MCF 10A (cell line): ENCODE measurements around the gene MDGA2. TPM values are rescaled to one million over a fixed set of nuclear protein-coding genes. Genes with fewer than 3 reads are reported as not detected.

ENCODE experiments used
- BruUV-seq: library from RNA; stranded (reverse); fragments of 400-500 nt; replicated peaks from 2 replicates; lab custom pipeline; 2021; lab: Mats Ljungman, UMichigan
- CTCF ChIA-PET: fragments of 300-600 bp; sonication (Branson Sonifier 250); formaldehyde crosslinking; extraction: SDS; loops from one replicate; lab custom pipeline; 2021; ENCODE audit warnings: antibody characterized with exemption, inconsistent platforms; lab: Yijun Ruan, JAX
- POLR2A ChIA-PET: fragments of 300-600, 350-650 bp; sonication (Branson Sonifier 250); formaldehyde crosslinking; extraction: SDS; loops from one replicate; lab custom pipeline; 2020; ENCODE audit warnings: antibody characterized with exemption, inconsistent platforms; lab: Yijun Ruan, JAX
- DNase-seq: peaks from one replicate; pipeline ENCODE4 v3.0.0-alpha.2; 2018; ENCODE audit not compliant: unreplicated experiment
- H3K27ac Mint-ChIP-seq: one replicate; pipeline ENCODE4 v1.8.0; 2022; ENCODE audit warnings: mild to moderate bottlenecking, low read depth, mixed read lengths; ENCODE audit not compliant: unreplicated experiment
- H3K27me3 Mint-ChIP-seq: one replicate; pipeline ENCODE4 v1.8.0; 2022; ENCODE audit warnings: mixed read lengths; ENCODE audit not compliant: insufficient read depth, unreplicated experiment
- H3K36me3 Mint-ChIP-seq: one replicate; pipeline ENCODE4 v1.8.0; 2022; ENCODE audit warnings: mild to moderate bottlenecking, moderate library complexity, mixed read lengths; ENCODE audit not compliant: insufficient read depth, unreplicated experiment
- H3K4me1 Mint-ChIP-seq: one replicate; pipeline ENCODE4 v1.8.0; 2022; ENCODE audit warnings: mixed read lengths; ENCODE audit not compliant: insufficient read depth, unreplicated experiment
- H3K4me3 Mint-ChIP-seq: one replicate; pipeline ENCODE4 v1.8.0; 2022; ENCODE audit warnings: mild to moderate bottlenecking, moderate library complexity, mixed read lengths; ENCODE audit not compliant: unreplicated experiment
- H3K9me3 Mint-ChIP-seq: one replicate; pipeline ENCODE4 v1.8.0; 2022; ENCODE audit warnings: mixed read lengths; ENCODE audit not compliant: unreplicated experiment
- intact Hi-C: fragments of 100-400 bp; cut with micrococcal nuclease; formaldehyde crosslinking; loops from 2 replicates; pipeline ENCODE4 v1.14.1; 2022
- total RNA-seq: library from RNA; stranded (reverse); gene quantifications from 2 replicates; pipeline ENCODE4 v1.2.3, GENCODE V29; 2022
- TF ChIP-seq, protein P1 (sequence below): fragments of 200-600 bp; IDR thresholded peaks from one replicate; pipeline ENCODE4 v1.8.0; 2022; ENCODE audit warnings: antibody characterized with exemption, mild to moderate bottlenecking; ENCODE audit not compliant: unreplicated experiment

The MDGA2 gene
- total RNA-seq, 1 experiment from 2014 or later, result not detected

DNA sequence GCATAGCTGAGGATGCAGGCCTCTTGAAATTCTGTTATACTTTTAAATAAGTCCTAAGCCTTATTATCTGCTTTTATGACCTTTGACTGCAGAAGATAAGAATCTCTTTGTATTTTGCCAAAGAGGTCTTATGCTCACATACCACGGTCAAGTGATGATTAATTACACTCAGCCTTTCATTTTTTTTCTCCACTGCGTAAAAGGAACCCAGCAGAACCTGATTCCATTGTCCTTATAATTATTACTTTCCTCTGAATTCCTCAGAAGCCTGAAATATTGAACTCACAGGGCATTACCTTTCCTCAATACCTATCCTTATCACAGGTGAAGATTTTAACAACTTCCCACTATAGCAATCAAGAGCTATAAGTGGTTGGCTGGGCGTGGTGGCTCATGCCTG is 525.1 kb downstream of the MDGA2 start:
- ChIA-PET POLR2A (no interaction called here), CTCF (interaction anchor here (0.7 kb wide), 1 partner anchor 23 kb away, joined by 3 read pairs; no protein-coding TSS in a partner anchor)
- Mint-ChIP-seq H3K36me3 (no peaks in the 10 kb centered on the region), H3K27ac (no peak overlapping the region), H3K4me1 (no peaks in the 10 kb centered on the region), H3K27me3 (peaks cover 15% of the 10 kb centered on the region), H3K9me3 (no peaks in the 10 kb centered on the region), H3K4me3 (no peak overlapping the region)
- no peak for DNase-seq
- intact Hi-C loops, result loop anchor here (5.0 kb wide), 1 partner anchor 87 kb away; no protein-coding TSS in a partner anchor
- TF ChIP-seq, protein P1, sequence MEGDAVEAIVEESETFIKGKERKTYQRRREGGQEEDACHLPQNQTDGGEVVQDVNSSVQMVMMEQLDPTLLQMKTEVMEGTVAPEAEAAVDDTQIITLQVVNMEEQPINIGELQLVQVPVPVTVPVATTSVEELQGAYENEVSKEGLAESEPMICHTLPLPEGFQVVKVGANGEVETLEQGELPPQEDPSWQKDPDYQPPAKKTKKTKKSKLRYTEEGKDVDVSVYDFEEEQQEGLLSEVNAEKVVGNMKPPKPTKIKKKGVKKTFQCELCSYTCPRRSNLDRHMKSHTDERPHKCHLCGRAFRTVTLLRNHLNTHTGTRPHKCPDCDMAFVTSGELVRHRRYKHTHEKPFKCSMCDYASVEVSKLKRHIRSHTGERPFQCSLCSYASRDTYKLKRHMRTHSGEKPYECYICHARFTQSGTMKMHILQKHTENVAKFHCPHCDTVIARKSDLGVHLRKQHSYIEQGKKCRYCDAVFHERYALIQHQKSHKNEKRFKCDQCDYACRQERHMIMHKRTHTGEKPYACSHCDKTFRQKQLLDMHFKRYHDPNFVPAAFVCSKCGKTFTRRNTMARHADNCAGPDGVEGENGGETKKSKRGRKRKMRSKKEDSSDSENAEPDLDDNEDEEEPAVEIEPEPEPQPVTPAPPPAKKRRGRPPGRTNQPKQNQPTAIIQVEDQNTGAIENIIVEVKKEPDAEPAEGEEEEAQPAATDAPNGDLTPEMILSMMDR, result no peak
- BruUV-seq, result no TSS peak

GRCh38 chr14:47149326-47149725 is 526.1 kb downstream of the MDGA2 start:
- H3K27ac Mint-ChIP-seq, result no peak overlapping the region
- H3K9me3 Mint-ChIP-seq, result no peaks in the 10 kb centered on the region
- no TSS peak for BruUV-seq

DNA sequence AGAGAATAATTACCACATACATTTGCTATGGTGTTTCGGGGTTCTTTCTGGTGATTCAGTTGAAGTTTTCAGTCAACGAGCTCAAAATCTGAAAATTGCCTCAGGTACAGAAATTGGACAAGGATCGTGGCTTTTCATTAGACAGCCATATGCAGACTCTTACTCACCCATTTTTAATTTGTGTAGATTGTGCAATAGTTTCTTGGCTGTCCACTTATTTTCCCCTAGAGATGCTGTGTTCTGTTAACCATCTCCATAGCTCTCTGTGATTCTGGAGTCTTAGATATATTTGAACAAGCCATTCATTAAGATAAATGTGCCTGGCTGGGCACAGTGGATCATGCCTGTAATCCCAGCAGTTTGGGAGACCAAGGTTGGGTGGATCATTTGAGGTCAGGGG is 526.7 kb downstream of the MDGA2 start:
- ChIA-PET CTCF (no interaction called here), POLR2A (no interaction called here)
- no TSS peak for BruUV-seq
- Mint-ChIP-seq H3K9me3 (no peaks in the 10 kb centered on the region), H3K4me1 (no peaks in the 10 kb centered on the region), H3K27ac (no peak overlapping the region), H3K27me3 (peaks cover 12% of the 10 kb centered on the region), H3K36me3 (no peaks in the 10 kb centered on the region), H3K4me3 (no peak overlapping the region)
- DNase-seq, result no peak
- intact Hi-C loops, result no loop called here
- TF ChIP-seq, protein P1, result no peak

More at GRCh38 chr14:47149326-47149725, 526.1 kb downstream of the MDGA2 start:
- CTCF ChIA-PET, result no interaction called here
- no peak for DNase-seq
- no peaks in the 10 kb centered on the region for H3K36me3 Mint-ChIP-seq
- H3K27me3 Mint-ChIP-seq, result peaks cover 15% of the 10 kb centered on the region
- no peak overlapping the region for H3K4me3 Mint-ChIP-seq
- POLR2A ChIA-PET, result no interaction called here
- TF ChIP-seq, protein P1, result no peak
- intact Hi-C loops, result no loop called here
- H3K4me1 Mint-ChIP-seq, result no peaks in the 10 kb centered on the region

DNA sequence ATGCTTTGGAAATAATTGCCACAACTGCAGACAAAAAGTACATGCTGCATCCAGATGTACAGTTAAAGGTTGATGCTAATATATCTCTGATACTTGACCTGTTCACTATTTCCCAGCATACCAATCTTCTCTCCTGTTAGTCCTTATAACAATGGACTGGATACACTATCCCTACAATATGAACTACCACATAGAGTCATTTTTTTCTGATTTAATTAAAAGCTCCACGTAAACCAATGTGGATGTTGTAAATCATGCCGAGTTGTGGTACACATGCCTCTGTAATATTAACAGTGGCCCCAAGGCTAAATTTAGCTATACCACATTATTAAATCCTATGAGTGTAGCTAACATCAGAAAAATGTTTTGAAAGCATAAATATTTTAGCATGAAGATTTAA is 554.8 kb downstream of the MDGA2 start:
- BruUV-seq, result no TSS peak
- no peaks in the 10 kb centered on the region for H3K9me3 Mint-ChIP-seq

More for the DNA sequence above, 554.8 kb downstream of the MDGA2 start:
- ChIA-PET CTCF (no interaction called here), POLR2A (no interaction called here)
- Mint-ChIP-seq H3K4me3 (no peak overlapping the region), H3K4me1 (no peaks in the 10 kb centered on the region), H3K27ac (no peak overlapping the region), H3K27me3 (no peaks in the 10 kb centered on the region), H3K36me3 (no peaks in the 10 kb centered on the region)
- intact Hi-C loops, result no loop called here
- TF ChIP-seq, protein P1, result no peak
- DNase-seq, result no peak
